ENCODE measurements around the gene CRIP1. TPM values are rescaled to one million over a fixed set of nuclear protein-coding genes. Genes with fewer than 3 reads are reported as not detected.

Gene CRIP1, protein sequence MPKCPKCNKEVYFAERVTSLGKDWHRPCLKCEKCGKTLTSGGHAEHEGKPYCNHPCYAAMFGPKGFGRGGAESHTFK
- total RNA-seq: 100 to 1,000 TPM in 1 of 2 donors, 10 to 100 TPM in 1; 97.1 to 220 TPM

DNA sequence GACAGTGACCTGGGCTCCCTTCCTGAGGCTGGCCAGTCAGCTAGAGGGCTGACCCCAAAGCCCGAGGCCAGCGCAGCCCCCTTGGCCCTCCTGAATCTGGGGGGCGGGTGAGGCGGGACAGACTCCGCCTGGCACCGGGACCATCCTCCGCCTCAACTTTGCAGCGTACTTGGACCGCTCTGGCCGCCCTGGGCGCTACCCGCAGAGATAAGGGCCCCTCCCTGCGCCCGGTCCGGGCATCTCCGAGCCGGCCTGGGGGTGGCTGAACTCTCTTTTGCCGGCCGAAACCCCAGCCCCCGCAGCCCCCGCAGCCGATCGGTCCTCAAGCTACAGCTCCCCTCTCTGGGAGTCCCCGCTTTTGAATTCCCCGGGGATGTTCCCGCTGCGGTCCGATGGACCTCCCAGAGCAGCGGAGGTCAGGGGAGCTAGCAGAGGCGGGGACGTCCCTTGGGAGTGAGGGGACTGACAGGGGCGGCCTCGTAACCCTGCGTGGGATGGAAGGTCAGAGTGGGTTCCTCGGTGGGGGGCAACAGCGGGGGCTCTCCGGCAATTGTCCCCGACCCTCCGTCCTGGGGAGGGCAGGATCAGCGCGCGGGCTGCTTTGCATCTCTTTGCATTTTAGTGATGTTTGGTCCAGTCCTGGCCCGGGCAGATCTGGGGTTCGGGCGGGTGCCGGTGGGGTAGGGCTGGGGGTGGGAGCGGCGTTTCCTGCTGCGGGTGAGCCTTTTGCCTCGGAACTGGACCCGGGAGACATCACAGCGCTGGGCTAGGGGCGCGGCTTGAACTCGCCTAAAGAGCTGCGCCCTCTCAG, at the start of gene CRIP1:
CRIP1 (plus strand) TSS at position 724 of the 811 bp plus-strand sequence. CDS start 374 bp downstream, outside the sequence.
- peak; percentile 55 for DNase-seq
- H3K9ac ChIP-seq (ENCODE audit: low read depth in 2 of 2, low read length in 2 of 2): peak within 1 kb of the TSS; percentile 86 to 87

DNA sequence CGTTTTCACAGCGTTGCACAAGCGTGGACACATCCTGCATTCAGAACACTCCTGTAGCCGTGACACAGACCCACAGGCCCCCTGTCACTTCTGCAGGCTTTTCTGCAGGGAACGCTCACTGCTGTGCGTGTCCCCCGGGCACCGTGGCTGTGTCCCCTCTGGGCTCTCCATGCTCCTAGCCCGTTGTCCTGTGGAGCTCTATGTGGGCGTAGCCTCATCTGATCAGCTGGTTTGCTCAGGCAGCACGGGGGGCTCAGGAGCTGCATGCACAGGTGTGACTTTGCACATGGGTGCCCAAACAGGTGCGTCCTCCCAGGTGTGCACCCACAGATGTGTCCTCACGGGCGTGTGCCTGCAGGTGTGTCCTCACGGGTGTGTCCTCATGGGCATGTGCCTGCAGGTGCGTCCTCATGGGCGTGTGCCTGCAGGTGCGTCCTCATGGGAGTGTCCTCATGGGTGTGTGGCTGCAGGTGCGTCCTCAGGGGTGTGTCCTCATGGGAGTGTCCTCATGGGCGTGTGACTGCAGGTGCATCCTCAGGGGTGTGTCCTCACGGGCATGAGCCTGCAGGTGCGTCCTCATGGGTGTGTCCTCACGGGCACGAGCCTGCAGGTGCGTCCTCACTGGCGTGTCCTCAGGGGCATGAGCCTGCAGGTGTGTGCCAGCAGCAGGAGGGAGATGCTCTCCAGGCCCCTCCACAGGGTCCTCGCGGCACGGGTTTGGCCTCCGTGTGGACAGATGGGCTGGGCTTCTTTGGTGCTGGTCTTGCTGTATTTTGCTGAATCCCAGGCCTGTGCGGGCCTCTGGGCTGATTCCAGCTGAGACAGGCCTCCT, 49.6 kb upstream of the CRIP1 start:
- Histone ChIP-seq H3K9me3 (no peaks in the 10 kb centered on the region), H3K27me3 (no peaks in the 10 kb centered on the region), H3K4me3 (no peak overlapping the region), H3K9ac (ENCODE audit: low read depth in 2 of 2, low read length in 2 of 2) (no peak overlapping the region), H3K27ac (no peak overlapping the region), H3K4me1 (no peaks in the 10 kb centered on the region), H3K36me3 (no peaks in the 10 kb centered on the region)
- TF ChIP-seq, protein P1, sequence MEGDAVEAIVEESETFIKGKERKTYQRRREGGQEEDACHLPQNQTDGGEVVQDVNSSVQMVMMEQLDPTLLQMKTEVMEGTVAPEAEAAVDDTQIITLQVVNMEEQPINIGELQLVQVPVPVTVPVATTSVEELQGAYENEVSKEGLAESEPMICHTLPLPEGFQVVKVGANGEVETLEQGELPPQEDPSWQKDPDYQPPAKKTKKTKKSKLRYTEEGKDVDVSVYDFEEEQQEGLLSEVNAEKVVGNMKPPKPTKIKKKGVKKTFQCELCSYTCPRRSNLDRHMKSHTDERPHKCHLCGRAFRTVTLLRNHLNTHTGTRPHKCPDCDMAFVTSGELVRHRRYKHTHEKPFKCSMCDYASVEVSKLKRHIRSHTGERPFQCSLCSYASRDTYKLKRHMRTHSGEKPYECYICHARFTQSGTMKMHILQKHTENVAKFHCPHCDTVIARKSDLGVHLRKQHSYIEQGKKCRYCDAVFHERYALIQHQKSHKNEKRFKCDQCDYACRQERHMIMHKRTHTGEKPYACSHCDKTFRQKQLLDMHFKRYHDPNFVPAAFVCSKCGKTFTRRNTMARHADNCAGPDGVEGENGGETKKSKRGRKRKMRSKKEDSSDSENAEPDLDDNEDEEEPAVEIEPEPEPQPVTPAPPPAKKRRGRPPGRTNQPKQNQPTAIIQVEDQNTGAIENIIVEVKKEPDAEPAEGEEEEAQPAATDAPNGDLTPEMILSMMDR (IDR thresholded peaks at IDR 0.05): no peak
- intact Hi-C loops (cut with DNase I): loop anchor here (5.0 kb wide), 1 partner anchor 75 kb away; no protein-coding TSS in a partner anchor
- DNase-seq: peak; percentile 62

More for the DNA sequence above, at the start of gene CRIP1:
- H3K4me3 ChIP-seq: peak within 1 kb of the TSS; percentile 57
- H3K27me3 ChIP-seq: peaks cover 12% of the 10 kb centered on the region
- no peaks in the 10 kb centered on the region for H3K9me3 ChIP-seq
- H3K27ac ChIP-seq: peak within 1 kb of the TSS; percentile 96
- intact Hi-C loops (cut with DNase I): loop anchor here (5.0 kb wide), 1 partner anchor 114 kb away; no protein-coding TSS in a partner anchor
- TF ChIP-seq, protein P1 (IDR thresholded peaks at IDR 0.05): no peak
- no peaks in the 10 kb centered on the region for H3K36me3 ChIP-seq
- peaks cover 32% of the 10 kb centered on the region for H3K4me1 ChIP-seq

DNA sequence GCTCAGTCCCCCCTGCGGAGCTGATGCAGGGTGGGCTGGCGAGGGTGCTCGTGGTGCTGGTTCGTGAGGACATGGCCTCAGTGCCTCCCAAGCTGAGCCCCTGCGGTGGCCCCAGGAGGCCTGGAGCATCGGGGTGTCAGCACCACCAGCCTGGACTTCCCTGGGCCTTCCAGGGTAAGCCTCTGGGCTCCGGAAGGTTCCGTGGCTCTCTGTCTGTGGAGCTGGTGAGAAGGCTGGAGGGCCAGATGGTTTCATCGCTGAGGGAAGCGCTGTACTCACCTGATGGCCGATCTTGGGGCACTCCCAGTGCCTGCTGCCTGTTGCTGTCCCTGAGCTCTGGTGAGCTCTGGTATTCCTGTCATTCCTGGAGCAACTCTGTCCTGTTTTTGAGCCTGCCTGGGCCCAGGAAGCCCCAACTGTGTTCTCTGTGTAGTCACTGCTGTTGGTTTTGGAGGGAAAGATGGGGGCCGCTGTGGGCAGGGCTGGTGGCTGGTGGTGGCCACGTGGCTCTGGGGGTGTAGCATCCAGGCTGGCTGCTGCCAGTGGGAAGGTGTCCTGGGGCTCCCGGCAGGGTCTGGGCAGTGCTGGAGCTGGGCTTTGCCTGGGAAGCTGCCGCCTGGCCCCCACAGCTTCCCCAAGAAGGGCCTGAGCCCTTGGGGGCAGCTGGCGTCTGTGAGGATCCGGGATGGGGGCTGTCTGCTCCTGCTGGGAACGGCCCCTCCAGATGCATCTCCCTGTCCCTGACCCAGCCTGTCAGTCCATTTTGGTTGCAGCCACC, 48.8 kb upstream of the CRIP1 start:
- TF ChIP-seq, protein P1 (IDR thresholded peaks at IDR 0.05): no peak

DNA sequence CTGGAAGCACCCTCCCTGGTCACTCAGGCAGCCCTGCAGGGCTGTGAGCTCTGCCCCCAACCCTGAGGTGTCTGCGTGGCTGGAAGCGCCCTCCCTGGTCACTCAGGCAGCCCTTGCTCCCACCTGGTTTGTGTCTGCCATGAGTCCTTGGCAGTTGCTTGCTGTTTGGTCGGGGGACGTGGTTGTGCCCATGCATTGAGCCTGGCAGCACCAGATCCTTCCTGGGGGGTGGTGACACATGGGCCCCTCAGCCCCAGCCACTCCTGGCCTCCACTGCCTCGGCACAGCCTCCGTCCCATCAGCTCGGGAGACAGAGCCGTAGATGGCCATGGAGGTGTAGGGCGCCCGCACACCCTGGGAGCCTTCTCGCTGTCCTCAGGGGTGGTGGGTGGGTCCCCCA, 47.5 kb upstream of the CRIP1 start:
- H3K4me3 ChIP-seq: no peak overlapping the region
- H3K9me3 ChIP-seq: no peaks in the 10 kb centered on the region
- intact Hi-C loops (cut with DNase I): loop anchor here (5.0 kb wide), 1 partner anchor 77 kb away; no protein-coding TSS in a partner anchor
- no peaks in the 10 kb centered on the region for H3K36me3 ChIP-seq
- H3K27ac ChIP-seq: no peak overlapping the region
- no peaks in the 10 kb centered on the region for H3K27me3 ChIP-seq
- H3K4me1 ChIP-seq: no peaks in the 10 kb centered on the region
- TF ChIP-seq, protein P1 (IDR thresholded peaks at IDR 0.05): no peak
- no peak for DNase-seq
- no peak overlapping the region for H3K9ac ChIP-seq (ENCODE audit: low read depth in 2 of 2, low read length in 2 of 2)

More for the DNA sequence above, 48.8 kb upstream of the CRIP1 start:
- Histone ChIP-seq H3K36me3 (no peaks in the 10 kb centered on the region), H3K27ac (no peak overlapping the region), H3K4me1 (no peaks in the 10 kb centered on the region), H3K9ac (ENCODE audit: low read depth in 2 of 2, low read length in 2 of 2) (no peak overlapping the region), H3K9me3 (no peaks in the 10 kb centered on the region), H3K4me3 (no peak overlapping the region), H3K27me3 (no peaks in the 10 kb centered on the region)
- intact Hi-C loops (cut with DNase I): loop anchor here (5.0 kb wide), 1 partner anchor 76 kb away; no protein-coding TSS in a partner anchor
- no peak for DNase-seq
